HepG2 (cell line): ENCODE measurements around the gene CLP1. TPM values are rescaled to one million over a fixed set of nuclear protein-coding genes. Genes with fewer than 3 reads are reported as not detected.

Experiments used
- ARID3A ChIP-seq: IDR thresholded peaks from 2 replicates; pipeline ENCODE4 v1.6.1; 2012; ENCODE audit warnings: low read depth, low read length, improper control_type of control experiment
- ATF1 ChIP-seq: IDR thresholded peaks from 2 replicates; pipeline ENCODE4 v1.6.1; 2016; ENCODE audit warnings: mild to moderate bottlenecking, control low read depth
- CEBPZ ChIP-seq: IDR thresholded peaks from 2 replicates; pipeline ENCODE4 v1.6.1; 2012; ENCODE audit warnings: low read length, improper control_type of control experiment
- GFI1 ChIP-seq: sonication (generic); formaldehyde crosslinking; IDR thresholded peaks from 2 replicates; pipeline ENCODE4 v1.5.0; 2020; ENCODE audit warnings: missing genetic modification reagents, mild to moderate bottlenecking, borderline replicate concordance
- NPAS2 ChIP-seq: sonication (generic); formaldehyde crosslinking; IDR thresholded peaks from 2 replicates; pipeline ENCODE4 v1.8.0; 2022; ENCODE audit warnings: mild to moderate bottlenecking, missing genetic modification reagents, borderline replicate concordance
- NR2F1 ChIP-seq, 2 experiments: fragments of 450-650 bp in 1 of 2; formaldehyde crosslinking in 1 of 2; IDR thresholded peaks; 2 replicates each; pipeline versions ENCODE4 v1.5.0 to v1.6.1; 2016 to 2020; ENCODE audit warnings: mild to moderate bottlenecking in 1 of 2, missing compliant biosample characterization in 1 of 2, missing genetic modification reagents in 1 of 2, moderate library complexity in 1 of 2
- PREB ChIP-seq: sonication (generic); formaldehyde crosslinking; IDR thresholded peaks from 2 replicates; pipeline ENCODE4 v1.4.0; 2020; ENCODE audit warnings: missing genetic modification reagents
- SATB2 ChIP-seq: sonication (generic); formaldehyde crosslinking; IDR thresholded peaks from 2 replicates; pipeline ENCODE4 v1.5.0; 2020; ENCODE audit warnings: missing genetic modification reagents
- SUZ12 ChIP-seq: fragments of 150-350 bp; IDR thresholded peaks from 2 replicates; pipeline ENCODE4 v1.6.1; 2014; ENCODE audit warnings: low read depth, low read length
- ZBTB33 ChIP-seq: sonication (generic); formaldehyde crosslinking; IDR thresholded peaks from 2 replicates; pipeline ENCODE4 v1.4.0; 2020; ENCODE audit warnings: missing genetic modification reagents
- ZNF292 ChIP-seq: sonication (generic); formaldehyde crosslinking; IDR thresholded peaks from 2 replicates; pipeline ENCODE4 v1.8.1; 2022; ENCODE audit warnings: mild to moderate bottlenecking, low read depth, missing genetic modification reagents, borderline replicate concordance
- ZNF468 ChIP-seq: sonication (generic); formaldehyde crosslinking; IDR thresholded peaks from 2 replicates; pipeline ENCODE4 v1.8.0; 2022; ENCODE audit warnings: mild to moderate bottlenecking, moderate library complexity, missing genetic modification reagents
- polyA plus RNA-seq, 8 experiments: library from polyadenylated mRNA; depleted of rRNA in 3 of 8; stranded (reverse) in 7 of 8; unstranded in 1 of 8; fragments of >200 nt; fragmentation: Illumina TruSeq in 4 of 8; extraction: Trizol in 4 of 8; gene quantifications; 2 replicates each; pipeline versions ENCODE4 v1.2.1 to v1.2.3, GENCODE V29; 2011 to 2016; ENCODE audit warnings: low read depth in 4 of 8, missing spikeins in 1 of 8, mixed read lengths in 1 of 8; ENCODE audit not compliant: insufficient read depth in 1 of 8
- total RNA-seq, 5 experiments: library from RNA; depleted of rRNA; stranded (reverse); fragments of >200 nt; fragmentation: Illumina TruSeq; extraction: Trizol; gene quantifications; 2 replicates each; pipeline ENCODE4 v1.2.3, GENCODE V29; 2016; ENCODE audit warnings: low read depth in 1 of 5
- TF ChIP-seq, protein P1 (sequence below): IDR thresholded peaks from 2 replicates; pipeline ENCODE4 v1.6.1; 2016; ENCODE audit warnings: control low read depth
- TF ChIP-seq, protein P2 (sequence below): conservative IDR thresholded peaks from 2 replicates; pipeline ENCODE4 v1.6.1; 2018; ENCODE audit warnings: missing genetic modification reagents
- TF ChIP-seq, protein P3 (sequence below): IDR thresholded peaks from 2 replicates; pipeline ENCODE4 v1.6.1; 2016; ENCODE audit warnings: mild to moderate bottlenecking, missing biosample characterization, missing genetic modification reagents

Gene CLP1
- total and polyA plus RNA-seq, 2 of the 13 experiments (the other 11 are each of a cell fraction or from before 2014, with no cell fraction given), result 14.6 to 24.8 TPM

DNA sequence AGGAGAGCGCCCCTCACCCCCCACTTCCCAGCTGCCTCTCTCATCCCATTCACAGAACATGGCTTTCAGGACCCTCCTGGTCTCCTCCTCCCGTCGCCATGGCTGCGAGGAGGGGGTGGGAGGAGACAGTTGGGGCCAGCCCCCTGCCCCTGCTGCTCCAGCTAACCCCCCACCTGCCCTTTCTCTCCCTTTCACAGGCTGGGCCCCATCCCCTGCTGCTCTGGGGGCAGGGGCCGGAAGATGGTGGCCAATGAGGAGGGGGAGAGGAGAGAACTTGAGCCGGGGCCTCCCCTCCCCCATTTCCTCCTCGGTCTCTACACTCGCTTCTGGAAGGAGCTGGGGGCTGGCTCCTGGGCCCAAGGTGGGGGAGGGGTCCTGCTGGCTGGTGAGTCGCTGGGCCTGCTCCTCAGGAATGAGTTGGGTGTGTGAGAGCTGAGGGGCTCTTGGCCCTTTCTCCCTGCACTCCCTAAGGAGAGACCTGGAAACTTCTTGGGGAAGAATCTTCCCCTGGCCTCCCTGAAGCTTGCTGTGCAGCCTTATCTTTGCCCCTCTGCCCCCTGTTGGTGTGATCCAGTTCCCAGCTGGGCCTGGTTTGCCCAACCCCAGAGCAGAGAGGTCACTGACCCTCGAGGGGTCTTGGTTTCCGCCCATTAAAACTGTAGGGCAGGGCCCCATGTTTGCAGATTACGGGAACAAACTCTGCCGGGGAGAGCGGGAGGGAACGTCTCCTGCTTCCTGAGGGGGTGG is 18.1 kb upstream of the CLP1 start (continued):
- TF ChIP-seq CEBPZ, result no peak
- no peak for TF ChIP-seq ZNF468 (CRISPR knock-in tag)
- TF ChIP-seq, protein P1, sequence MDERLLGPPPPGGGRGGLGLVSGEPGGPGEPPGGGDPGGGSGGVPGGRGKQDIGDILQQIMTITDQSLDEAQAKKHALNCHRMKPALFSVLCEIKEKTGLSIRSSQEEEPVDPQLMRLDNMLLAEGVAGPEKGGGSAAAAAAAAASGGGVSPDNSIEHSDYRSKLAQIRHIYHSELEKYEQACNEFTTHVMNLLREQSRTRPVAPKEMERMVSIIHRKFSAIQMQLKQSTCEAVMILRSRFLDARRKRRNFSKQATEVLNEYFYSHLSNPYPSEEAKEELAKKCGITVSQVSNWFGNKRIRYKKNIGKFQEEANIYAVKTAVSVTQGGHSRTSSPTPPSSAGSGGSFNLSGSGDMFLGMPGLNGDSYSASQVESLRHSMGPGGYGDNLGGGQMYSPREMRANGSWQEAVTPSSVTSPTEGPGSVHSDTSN (CRISPR knock-in tag), result no peak
- TF ChIP-seq GFI1 (CRISPR knock-in tag), result 0 out of 2 replicates have a peak, but pooled peaks have one; percentile 36
- TF ChIP-seq SUZ12, result no peak
- TF ChIP-seq ZBTB33 (CRISPR knock-in tag), result no peak
- no peak for TF ChIP-seq SATB2 (CRISPR knock-in tag)
- TF ChIP-seq, protein P2, sequence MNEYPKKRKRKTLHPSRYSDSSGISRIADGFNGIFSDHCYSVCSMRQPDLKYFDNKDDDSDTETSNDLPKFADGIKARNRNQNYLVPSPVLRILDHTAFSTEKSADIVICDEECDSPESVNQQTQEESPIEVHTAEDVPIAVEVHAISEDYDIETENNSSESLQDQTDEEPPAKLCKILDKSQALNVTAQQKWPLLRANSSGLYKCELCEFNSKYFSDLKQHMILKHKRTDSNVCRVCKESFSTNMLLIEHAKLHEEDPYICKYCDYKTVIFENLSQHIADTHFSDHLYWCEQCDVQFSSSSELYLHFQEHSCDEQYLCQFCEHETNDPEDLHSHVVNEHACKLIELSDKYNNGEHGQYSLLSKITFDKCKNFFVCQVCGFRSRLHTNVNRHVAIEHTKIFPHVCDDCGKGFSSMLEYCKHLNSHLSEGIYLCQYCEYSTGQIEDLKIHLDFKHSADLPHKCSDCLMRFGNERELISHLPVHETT (CRISPR knock-in tag), result no peak
- no peak for TF ChIP-seq ZNF292 (CRISPR knock-in tag)
- TF ChIP-seq, protein P3, sequence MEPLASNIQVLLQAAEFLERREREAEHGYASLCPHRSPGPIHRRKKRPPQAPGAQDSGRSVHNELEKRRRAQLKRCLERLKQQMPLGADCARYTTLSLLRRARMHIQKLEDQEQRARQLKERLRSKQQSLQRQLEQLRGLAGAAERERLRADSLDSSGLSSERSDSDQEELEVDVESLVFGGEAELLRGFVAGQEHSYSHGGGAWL (CRISPR knock-in tag), result no peak
- TF ChIP-seq ATF1 (CRISPR knock-in tag), result no peak
- no peak for TF ChIP-seq NPAS2 (CRISPR knock-in tag)
- no peak for TF ChIP-seq PREB
- TF ChIP-seq ARID3A, result no peak
- TF ChIP-seq NR2F1 (CRISPR knock-in tag; IDR thresholded peaks at IDR 0.05), result peak; percentile 40 to 79; a peak in 3 of 4 replicates
